OCI-LY7 (cell line): ENCODE results near the gene KATNAL1. TPM values are rescaled to one million over a fixed set of nuclear protein-coding genes. Genes with fewer than 3 reads are reported as not detected.

Source experiments
- BruUV-seq: library from RNA; stranded (reverse); fragments of 400-500 nt; replicated peaks from 2 replicates; lab custom pipeline; 2021; lab: Mats Ljungman, UMichigan
- CTCF ChIA-PET: fragments of 300-600 bp; sonication (Branson Sonifier 250); formaldehyde crosslinking; loops from one replicate; lab custom pipeline; 2022; ENCODE audit warnings: antibody characterized with exemption; ENCODE audit not compliant: unreplicated experiment; lab: Charles Lee
- POLR2A ChIA-PET: fragments of 300-600 bp; sonication (Branson Sonifier 250); formaldehyde crosslinking; loops from one replicate; lab custom pipeline; 2022; ENCODE audit warnings: antibody characterized with exemption; lab: Charles Lee
- DNase-seq: peaks from one replicate; pipeline ENCODE4 v3.0.0-alpha.2; 2015; ENCODE audit warnings: low spot score
- H2AFZ ChIP-seq: fragments of 200-600 bp; sonication (generic), shearing (Covaris generic); 2 replicates; pipeline ENCODE4 v1.6.1; 2014; ENCODE audit warnings: mild to moderate bottlenecking, antibody characterized with exemption, low read length, moderate library complexity
- H3K27ac ChIP-seq: fragments of 200-600 bp; sonication (generic); 2 replicates; pipeline ENCODE4 v1.5.1; 2014; ENCODE audit warnings: mixed run types, low read depth, mild to moderate bottlenecking, moderate library complexity, low read length, inconsistent platforms; ENCODE audit not compliant: poor library complexity, severe bottlenecking
- H3K36me3 ChIP-seq: fragments of 200-600 bp; sonication (generic); 2 replicates; pipeline ENCODE4 v1.6.1; 2014; ENCODE audit warnings: mild to moderate bottlenecking, antibody characterized with exemption, low read length, moderate library complexity, mixed read lengths; ENCODE audit not compliant: insufficient read depth
- H3K4me1 ChIP-seq: fragments of 200-600 bp; sonication (generic); 2 replicates; pipeline ENCODE4 v1.5.1; 2014; ENCODE audit warnings: mild to moderate bottlenecking, low read length; ENCODE audit not compliant: insufficient read depth, poor library complexity, severe bottlenecking
- H3K4me2 ChIP-seq: fragments of 200-600 bp; sonication (generic); 2 replicates; pipeline ENCODE4 v1.6.1; 2014; ENCODE audit warnings: mild to moderate bottlenecking, low read length
- H3K4me3 ChIP-seq: fragments of 200-600 bp; sonication (generic); 2 replicates; pipeline ENCODE4 v1.5.1; 2014; ENCODE audit warnings: mild to moderate bottlenecking, low read depth, low read length; ENCODE audit not compliant: poor library complexity, severe bottlenecking
- H3K79me2 ChIP-seq: fragments of 200-600 bp; sonication (generic); 2 replicates; pipeline ENCODE4 v1.6.1; 2016; ENCODE audit warnings: low read depth, mild to moderate bottlenecking, low read length, moderate library complexity, mixed read lengths; ENCODE audit not compliant: insufficient read depth
- H3K9me2 ChIP-seq: fragments of 200-600 bp; sonication (generic); 2 replicates; pipeline ENCODE4 v1.6.1; 2016; ENCODE audit warnings: mild to moderate bottlenecking, low read length, mixed read lengths; ENCODE audit not compliant: insufficient read depth
- H3K9me3 ChIP-seq: fragments of 200-600 bp; sonication (generic); 2 replicates; pipeline ENCODE4 v1.6.1; 2014; ENCODE audit warnings: mild to moderate bottlenecking, mixed run types, low read length, mixed read lengths
- H4K20me1 ChIP-seq: fragments of 200-600 bp; sonication (generic); 2 replicates; pipeline ENCODE4 v1.6.1; 2014; ENCODE audit warnings: mild to moderate bottlenecking, antibody characterized with exemption, low read length, moderate library complexity, mixed read lengths; ENCODE audit not compliant: insufficient read depth
- CTCF ChIP-seq: fragments of 200-600 bp; sonication (generic); conservative IDR thresholded peaks from 2 replicates; pipeline ENCODE4 v1.5.1; 2014; ENCODE audit warnings: mild to moderate bottlenecking, antibody characterized with exemption, low read length, moderate library complexity, mixed read lengths
- EZH2phosphoT487 ChIP-seq: fragments of 200-600 bp; sonication (generic); IDR thresholded peaks from 2 replicates; pipeline ENCODE4 v1.6.1; 2018; ENCODE audit warnings: low read depth, borderline replicate concordance, mild to moderate bottlenecking, mixed run types, antibody characterized with exemption, low read length, moderate library complexity, mixed read lengths
- intact Hi-C: fragments of 100-400 bp; cut with micrococcal nuclease; formaldehyde crosslinking; loops from one replicate; pipeline ENCODE4 v1.10.0; 2022; ENCODE audit not compliant: unreplicated experiment
- total RNA-seq, 2 experiments: library from RNA; depleted of rRNA in 1 of 2; stranded (reverse); fragments of >200 nt in 1 of 2; shearing (Covaris generic) in 1 of 2; gene quantifications; 2 replicates each; pipeline ENCODE4 v1.2.3, GENCODE V29; 2014 to 2022

KATNAL1 gene
- total RNA-seq, 2 experiments from 2014 or later = 13.9 to 34.5 TPM

GRCh38 chr13:30345426-30346100 lies 38.2 kb upstream of the KATNAL1 start:
- Histone ChIP-seq H3K9me2 (no peaks in the 10 kb centered on the region), H3K27ac (no peak overlapping the region), H4K20me1 (no peaks in the 10 kb centered on the region), H3K36me3 (peaks cover 93% of the 10 kb centered on the region), H3K9me3 (no peaks in the 10 kb centered on the region), H3K4me2 (no peak overlapping the region), H2AFZ (no peak overlapping the region), H3K79me2 (no peaks in the 10 kb centered on the region), H3K4me1 (no peaks in the 10 kb centered on the region), H3K4me3 (no peak overlapping the region)
- ChIA-PET POLR2A (interaction anchor here (0.5 to 1.3 kb wide), 5 partner anchors 9 to 198 kb away, joined by 3 to 8 read pairs (median 3); no protein-coding TSS in a partner anchor), CTCF (no interaction called here)
- TF ChIP-seq CTCF = no peak
- TF ChIP-seq EZH2phosphoT487 = no peak
- no TSS peak for BruUV-seq
- intact Hi-C loops = no loop called here
- DNase-seq = no peak

- Histone ChIP-seq H3K9me2 (no peaks in the 10 kb centered on the region), H3K79me2 (no peaks in the 10 kb centered on the region), H3K4me3 (no peak overlapping the region), H3K4me2 (no peak overlapping the region), H3K9me3 (no peaks in the 10 kb centered on the region), H3K36me3 (peaks cover 78% of the 10 kb centered on the region), H2AFZ (no peak overlapping the region), H3K4me1 (peaks cover 10% of the 10 kb centered on the region), H3K27ac (no peak overlapping the region), H4K20me1 (no peaks in the 10 kb centered on the region)
- intact Hi-C loops = no loop called here
- ChIA-PET POLR2A (interaction anchor here (1.3 to 2.6 kb wide), 2 partner anchors 10 kb away, joined by 4 to 22 read pairs; no protein-coding TSS in a partner anchor), CTCF (interaction anchor here (0.6 to 2.1 kb wide), 2 partner anchors 11 to 209 kb away, joined by 3 to 6 read pairs; no protein-coding TSS in a partner anchor)
- TF ChIP-seq EZH2phosphoT487 (no peak), CTCF (no peak)
- no peak for DNase-seq
- BruUV-seq = no TSS peak
These were observed 34.6 kb upstream of the KATNAL1 start for GRCh38 chr13:30341815-30342570.
